GM12872 (cell line): ENCODE results near the gene ETV7.

Experiments
- TF ChIP-seq, protein P1 (sequence below): IDR thresholded peaks from 3 replicates; pipeline ENCODE4 v1.5.1; 2011; ENCODE audit warnings: low read depth, mild to moderate bottlenecking, low read length, moderate library complexity; ENCODE audit not compliant: insufficient read depth

ETV7 gene

DNA sequence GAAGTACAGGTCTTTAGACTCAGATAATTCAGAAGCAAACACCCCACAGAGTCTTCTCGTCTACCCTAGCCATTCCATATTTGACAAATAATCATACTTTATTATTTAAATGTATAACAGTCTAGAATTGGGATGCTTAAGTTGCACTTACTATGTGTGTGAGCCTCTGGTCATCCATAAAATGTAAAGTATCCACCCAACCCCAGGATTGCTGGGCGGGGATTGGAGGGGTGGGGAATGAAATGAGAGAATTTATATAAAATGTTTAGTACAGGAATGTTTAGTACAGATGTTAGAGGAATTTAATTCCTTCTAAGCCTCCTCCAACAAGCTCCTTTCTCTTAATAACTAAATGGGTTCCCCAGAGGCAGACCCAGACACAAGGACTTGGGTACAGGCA, 67.6 kb downstream of the ETV7 start:
- TF ChIP-seq, protein P1, sequence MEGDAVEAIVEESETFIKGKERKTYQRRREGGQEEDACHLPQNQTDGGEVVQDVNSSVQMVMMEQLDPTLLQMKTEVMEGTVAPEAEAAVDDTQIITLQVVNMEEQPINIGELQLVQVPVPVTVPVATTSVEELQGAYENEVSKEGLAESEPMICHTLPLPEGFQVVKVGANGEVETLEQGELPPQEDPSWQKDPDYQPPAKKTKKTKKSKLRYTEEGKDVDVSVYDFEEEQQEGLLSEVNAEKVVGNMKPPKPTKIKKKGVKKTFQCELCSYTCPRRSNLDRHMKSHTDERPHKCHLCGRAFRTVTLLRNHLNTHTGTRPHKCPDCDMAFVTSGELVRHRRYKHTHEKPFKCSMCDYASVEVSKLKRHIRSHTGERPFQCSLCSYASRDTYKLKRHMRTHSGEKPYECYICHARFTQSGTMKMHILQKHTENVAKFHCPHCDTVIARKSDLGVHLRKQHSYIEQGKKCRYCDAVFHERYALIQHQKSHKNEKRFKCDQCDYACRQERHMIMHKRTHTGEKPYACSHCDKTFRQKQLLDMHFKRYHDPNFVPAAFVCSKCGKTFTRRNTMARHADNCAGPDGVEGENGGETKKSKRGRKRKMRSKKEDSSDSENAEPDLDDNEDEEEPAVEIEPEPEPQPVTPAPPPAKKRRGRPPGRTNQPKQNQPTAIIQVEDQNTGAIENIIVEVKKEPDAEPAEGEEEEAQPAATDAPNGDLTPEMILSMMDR, result no peak

DNA sequence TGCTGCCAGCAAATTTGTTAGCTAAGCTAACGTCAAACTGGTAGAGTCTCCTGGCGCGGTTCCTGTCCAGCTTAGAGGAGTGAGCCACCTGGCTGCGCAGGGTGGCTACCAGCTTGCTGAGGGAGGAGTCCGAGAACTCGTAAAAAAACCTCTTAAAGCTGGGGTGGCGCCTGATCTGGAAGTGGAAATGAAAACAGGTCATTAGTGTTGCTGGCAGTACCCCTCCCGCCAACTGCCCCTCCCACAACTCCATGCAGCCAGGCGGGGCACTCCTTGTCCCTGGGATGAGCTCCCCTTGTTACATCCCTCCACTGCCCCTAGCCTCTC, 68.1 kb downstream of the ETV7 start:
- TF ChIP-seq, protein P1, result no peak

DNA sequence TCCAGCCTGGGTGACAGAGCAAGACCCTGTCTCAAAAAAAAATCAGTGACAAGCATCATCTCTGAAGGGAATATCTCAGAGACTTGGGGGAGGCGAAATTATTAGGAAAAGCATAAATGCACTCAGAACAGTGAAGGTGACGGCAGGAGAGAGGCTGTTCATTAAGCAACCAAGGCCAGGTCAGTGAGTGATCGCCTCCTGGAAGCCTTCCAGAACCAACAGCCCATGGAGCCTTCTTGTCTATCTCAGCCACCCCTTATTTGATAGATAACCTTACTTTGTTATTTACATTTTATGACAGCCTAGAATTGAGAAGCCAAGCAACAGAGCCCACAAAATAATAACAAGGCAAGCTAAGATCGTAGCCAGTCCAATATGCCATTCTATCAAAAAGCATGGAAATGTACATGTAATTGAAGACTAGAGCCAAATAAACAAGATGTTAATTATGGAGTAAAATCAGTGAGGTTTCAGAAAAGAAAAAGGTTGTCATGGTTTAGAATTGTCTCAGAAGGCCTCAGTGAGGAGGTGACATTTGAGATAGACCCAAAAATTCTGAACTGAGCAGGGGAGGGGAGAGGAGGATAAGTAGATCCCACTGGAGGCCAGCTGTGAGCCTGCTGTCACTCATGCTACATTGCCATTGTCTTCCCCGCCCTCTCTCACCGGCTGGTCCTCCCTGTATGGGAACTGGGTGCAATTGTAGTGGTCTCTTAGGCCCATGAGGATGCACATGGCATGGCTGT, 68.6 kb downstream of the ETV7 start:
- TF ChIP-seq, protein P1, result no peak

DNA sequence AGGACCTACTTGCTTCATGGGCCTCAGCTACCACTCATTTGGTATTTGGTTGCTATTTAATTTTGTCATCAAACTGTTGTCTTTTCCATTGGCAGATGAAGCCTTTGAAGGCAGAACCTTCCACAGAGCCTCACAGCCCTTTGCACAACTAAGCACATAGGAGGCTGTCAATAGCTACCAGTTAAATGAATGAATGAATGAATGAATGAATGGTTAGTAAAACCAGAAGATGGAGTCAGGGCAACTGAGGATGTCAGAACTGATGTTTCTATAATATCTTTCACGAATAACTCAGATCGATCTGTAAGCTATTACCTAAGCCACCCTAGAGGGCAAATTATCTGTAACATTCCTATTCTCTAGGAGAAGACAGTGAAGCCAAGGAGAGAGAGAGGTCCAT, 69.8 kb downstream of the ETV7 start:
- TF ChIP-seq, protein P1, result no peak
